Measurements from ENCODE around the gene TMEM14A. TPM values are rescaled to one million over a fixed set of nuclear protein-coding genes. Genes with fewer than 3 reads are reported as not detected.

Gene TMEM14A
- total RNA-seq, 1 donor from 2014 or later, result 21.1 TPM

GRCh38 chr6:52724042-52724405, 53.1 kb downstream of the TMEM14A start:
- no peaks in the 10 kb centered on the region for H3K27me3 Mint-ChIP-seq (ENCODE audit: low read depth)
- DNase-seq (ENCODE audit: low spot score), result no peak
- peaks cover 10% of the 10 kb centered on the region for H3K4me1 Mint-ChIP-seq (ENCODE audit: low read depth)
- H3K4me3 Mint-ChIP-seq (ENCODE audit: unreplicated experiment), result no peak overlapping the region
- H3K27ac Mint-ChIP-seq (ENCODE audit: unreplicated experiment), result peak overlapping the region; percentile 19
- no peaks in the 10 kb centered on the region for H3K9me3 Mint-ChIP-seq (ENCODE audit: low read depth)
- TF ChIP-seq, protein P1, sequence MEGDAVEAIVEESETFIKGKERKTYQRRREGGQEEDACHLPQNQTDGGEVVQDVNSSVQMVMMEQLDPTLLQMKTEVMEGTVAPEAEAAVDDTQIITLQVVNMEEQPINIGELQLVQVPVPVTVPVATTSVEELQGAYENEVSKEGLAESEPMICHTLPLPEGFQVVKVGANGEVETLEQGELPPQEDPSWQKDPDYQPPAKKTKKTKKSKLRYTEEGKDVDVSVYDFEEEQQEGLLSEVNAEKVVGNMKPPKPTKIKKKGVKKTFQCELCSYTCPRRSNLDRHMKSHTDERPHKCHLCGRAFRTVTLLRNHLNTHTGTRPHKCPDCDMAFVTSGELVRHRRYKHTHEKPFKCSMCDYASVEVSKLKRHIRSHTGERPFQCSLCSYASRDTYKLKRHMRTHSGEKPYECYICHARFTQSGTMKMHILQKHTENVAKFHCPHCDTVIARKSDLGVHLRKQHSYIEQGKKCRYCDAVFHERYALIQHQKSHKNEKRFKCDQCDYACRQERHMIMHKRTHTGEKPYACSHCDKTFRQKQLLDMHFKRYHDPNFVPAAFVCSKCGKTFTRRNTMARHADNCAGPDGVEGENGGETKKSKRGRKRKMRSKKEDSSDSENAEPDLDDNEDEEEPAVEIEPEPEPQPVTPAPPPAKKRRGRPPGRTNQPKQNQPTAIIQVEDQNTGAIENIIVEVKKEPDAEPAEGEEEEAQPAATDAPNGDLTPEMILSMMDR (IDR thresholded peaks at IDR 0.05), result no peak
- no peaks in the 10 kb centered on the region for H3K36me3 Mint-ChIP-seq (ENCODE audit: low read depth)

DNA sequence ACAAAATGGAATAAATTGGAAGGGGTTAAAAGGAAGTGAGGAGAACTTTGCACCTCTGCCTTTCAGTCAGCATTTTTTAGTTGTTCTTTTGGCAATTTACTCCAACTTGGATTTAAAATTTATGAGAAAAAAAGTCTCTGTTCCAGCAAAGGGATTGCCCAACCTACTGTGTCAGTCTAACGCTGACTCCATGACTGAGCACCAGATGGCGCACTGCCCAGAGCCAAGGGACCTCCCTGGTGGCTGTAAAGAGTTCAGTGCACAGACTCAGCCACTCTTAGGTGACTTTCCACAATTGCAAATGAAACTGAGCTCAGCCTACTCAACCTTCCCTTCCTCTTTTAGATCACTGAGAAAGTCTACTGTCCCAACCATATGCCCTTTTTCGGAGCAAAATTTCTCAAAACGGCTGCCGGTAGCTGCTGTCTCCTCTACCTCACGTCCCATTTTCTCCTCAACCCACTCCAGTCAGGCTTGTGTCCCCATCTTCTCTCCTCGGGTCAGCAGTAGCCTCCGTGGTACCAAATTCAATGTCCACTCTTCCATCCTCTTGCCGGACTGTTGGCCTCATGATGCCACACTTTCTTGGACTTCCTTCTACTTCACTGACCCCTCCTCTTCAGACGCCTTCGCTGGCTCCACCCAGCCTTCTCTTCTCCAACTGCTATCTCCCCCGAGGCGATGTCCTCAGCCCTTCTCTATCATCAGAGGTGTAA, 53.7 kb downstream of the TMEM14A start:
- Mint-ChIP-seq H3K9me3 (ENCODE audit: low read depth) (no peaks in the 10 kb centered on the region), H3K27ac (ENCODE audit: unreplicated experiment) (peak overlapping the region; percentile 19), H3K27me3 (ENCODE audit: low read depth) (no peaks in the 10 kb centered on the region), H3K4me3 (ENCODE audit: unreplicated experiment) (no peak overlapping the region), H3K4me1 (ENCODE audit: low read depth) (peaks cover 12% of the 10 kb centered on the region), H3K36me3 (ENCODE audit: low read depth) (no peaks in the 10 kb centered on the region)
- DNase-seq (ENCODE audit: low spot score), result no peak
- TF ChIP-seq, protein P1 (IDR thresholded peaks at IDR 0.05), result peak; percentile 81

DNA sequence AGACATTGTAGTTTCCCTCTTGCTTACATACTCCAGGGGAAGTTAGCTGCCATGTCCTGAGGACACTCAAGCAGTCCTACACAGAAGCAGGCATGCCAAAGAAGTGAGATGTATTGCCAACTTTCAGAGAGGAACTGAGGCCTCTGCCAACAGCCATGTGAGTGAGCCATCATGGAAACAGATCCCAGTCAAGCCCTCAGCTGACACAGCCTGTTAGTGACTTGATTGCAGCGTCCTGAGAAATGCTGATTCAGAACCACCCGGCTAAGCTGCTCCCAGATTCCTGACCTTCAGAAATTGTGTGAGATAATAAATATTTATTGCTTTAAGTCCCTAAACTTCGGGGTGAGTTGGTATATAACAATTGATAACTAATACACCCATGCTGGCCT, 54.2 kb downstream of the TMEM14A start:
- no peak for DNase-seq (ENCODE audit: low spot score)

GRCh38 chr6:52725535-52726192, 54.8 kb downstream of the TMEM14A start:
- H3K4me1 Mint-ChIP-seq (ENCODE audit: low read depth), result peaks cover 12% of the 10 kb centered on the region
- DNase-seq (ENCODE audit: low spot score), result no peak
- H3K4me3 Mint-ChIP-seq (ENCODE audit: unreplicated experiment), result no peak overlapping the region
- no peaks in the 10 kb centered on the region for H3K9me3 Mint-ChIP-seq (ENCODE audit: low read depth)
- no peak overlapping the region for H3K27ac Mint-ChIP-seq (ENCODE audit: unreplicated experiment)
- H3K27me3 Mint-ChIP-seq (ENCODE audit: low read depth), result no peaks in the 10 kb centered on the region
- TF ChIP-seq, protein P1 (IDR thresholded peaks at IDR 0.05), result no peak
- H3K36me3 Mint-ChIP-seq (ENCODE audit: low read depth), result no peaks in the 10 kb centered on the region

More for the DNA sequence above, 54.2 kb downstream of the TMEM14A start:
- H3K9me3 Mint-ChIP-seq (ENCODE audit: low read depth), result no peaks in the 10 kb centered on the region
- TF ChIP-seq, protein P1 (IDR thresholded peaks at IDR 0.05), result no peak
- no peaks in the 10 kb centered on the region for H3K27me3 Mint-ChIP-seq (ENCODE audit: low read depth)
- no peaks in the 10 kb centered on the region for H3K36me3 Mint-ChIP-seq (ENCODE audit: low read depth)
- H3K4me3 Mint-ChIP-seq (ENCODE audit: unreplicated experiment), result no peak overlapping the region
- H3K27ac Mint-ChIP-seq (ENCODE audit: unreplicated experiment), result no peak overlapping the region
- H3K4me1 Mint-ChIP-seq (ENCODE audit: low read depth), result peaks cover 12% of the 10 kb centered on the region

DNA sequence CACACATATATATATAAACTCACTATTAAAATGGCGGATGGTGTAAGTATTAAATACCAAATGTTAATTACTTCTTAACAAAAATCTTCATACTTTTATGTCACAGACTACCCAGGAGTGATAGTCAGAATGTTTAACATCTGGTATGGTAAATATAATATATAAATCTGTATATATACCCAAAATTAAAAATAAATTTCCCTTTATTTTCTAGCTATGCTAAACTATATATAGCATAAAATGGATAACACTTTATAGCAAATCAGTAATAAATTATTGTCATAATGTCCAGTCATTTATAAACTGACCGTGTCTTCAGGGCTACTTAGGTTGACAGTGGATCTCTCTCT, 55.3 kb downstream of the TMEM14A start:
- Mint-ChIP-seq H3K27ac (ENCODE audit: unreplicated experiment) (no peak overlapping the region), H3K27me3 (ENCODE audit: low read depth) (no peaks in the 10 kb centered on the region), H3K36me3 (ENCODE audit: low read depth) (no peaks in the 10 kb centered on the region), H3K4me1 (ENCODE audit: low read depth) (peaks cover 12% of the 10 kb centered on the region), H3K4me3 (ENCODE audit: unreplicated experiment) (no peak overlapping the region), H3K9me3 (ENCODE audit: low read depth) (no peaks in the 10 kb centered on the region)
- no peak for DNase-seq (ENCODE audit: low spot score)
- TF ChIP-seq, protein P1 (IDR thresholded peaks at IDR 0.05), result no peak

Data from chondrocyte (in vitro differentiated cells).